Tibial nerve (tissue), 4 donors: ENCODE data around the gene CDYL.

Experiments used
- CTCF ChIP-seq, 5 experiments: fragments of 200-600 bp in 3 of 5; fragments of 450-650 bp in 2 of 5; sonication (generic) in 3 of 5; IDR thresholded peaks; one replicate each; pipeline ENCODE4 v1.5.1; 2016 to 2019; ENCODE audit warnings: antibody characterized with exemption in 5 of 5, mild to moderate bottlenecking in 3 of 5, moderate library complexity in 2 of 5
- EP300 ChIP-seq, 2 donors: sonication (generic); formaldehyde crosslinking; IDR thresholded peaks; one replicate each; pipeline ENCODE4 v1.6.1; 2017; ENCODE audit warnings: antibody characterized with exemption in 2 of 2, mild to moderate bottlenecking in 1 of 2

GRCh38 chr6:4912559-4912958, 136.4 kb downstream of the CDYL start:
- TF ChIP-seq EP300 (IDR thresholded peaks at IDR 0.05): no peak
- no peak for TF ChIP-seq CTCF (IDR thresholded peaks at IDR 0.05)
